SK-N-SH (cell line): ENCODE measurements around the gene ZFAND6. TPM values are rescaled to one million over a fixed set of nuclear protein-coding genes. Genes with fewer than 3 reads are reported as not detected.
A peak's percentile ranks its signal among the peaks of the same experiment; 100 is the strongest.

Experiments
- CTCF ChIA-PET: fragments of 300-600, 350-600 bp; formaldehyde crosslinking; extraction: SDS; loops from one replicate; lab custom pipeline; 2021; lab: Yijun Ruan, JAX
- POLR2A ChIA-PET: fragments of 350-600 bp; sonication (Branson Sonifier 250); formaldehyde crosslinking; extraction: SDS; loops from one replicate; lab custom pipeline; 2020; ENCODE audit warnings: antibody characterized with exemption, inconsistent platforms; lab: Yijun Ruan, JAX
- DNase-seq: peaks from one replicate; pipeline ENCODE4 v3.0.0; 2012
- H2AFZ ChIP-seq: fragments of 200-600 bp; sonication (generic); 2 replicates; pipeline ENCODE4 v1.8.1; 2016; ENCODE audit warnings: antibody characterized with exemption, mild to moderate bottlenecking, low read depth
- H3F3A ChIP-seq: fragments of 200-600 bp; sonication (generic); replicated peaks from 2 replicates; pipeline ENCODE3; 2016; ENCODE audit warnings: antibody characterized with exemption, mild to moderate bottlenecking; ENCODE audit not compliant: insufficient read depth
- H3K27ac ChIP-seq, 2 experiments: fragments of 200-500 bp in 1 of 2; fragments of 200-600 bp in 1 of 2; sonication (Bioruptor generic) in 1 of 2; sonication (generic), shearing (Covaris generic) in 1 of 2; 2 replicates each; pipeline versions ENCODE4 v1.5.1 to v1.6.1; 2014 to 2016; ENCODE audit warnings: low read depth in 2 of 2, inconsistent platforms in 1 of 2, low read length in 1 of 2, mild to moderate bottlenecking in 1 of 2, mixed read lengths in 1 of 2
- H3K27me3 ChIP-seq: fragments of 200-600 bp; sonication (generic), shearing (Covaris generic); 2 replicates; pipeline ENCODE4 v1.6.1; 2016; ENCODE audit warnings: mixed run types; ENCODE audit not compliant: insufficient read depth
- H3K36me3 ChIP-seq, 2 experiments: fragments of 200-500 bp in 1 of 2; fragments of 200-600 bp in 1 of 2; sonication (Bioruptor generic) in 1 of 2; sonication (generic) in 1 of 2; replicated peaks in 1 of 2; 2 replicates each; pipeline versions ENCODE3 to v1.5.1; 2014 to 2016; ENCODE audit warnings: low read length in 1 of 2, mild to moderate bottlenecking in 1 of 2; ENCODE audit not compliant: insufficient read depth in 2 of 2, control insufficient read depth in 1 of 2
- H3K4me1 ChIP-seq, 2 experiments: fragments of 200-500 bp in 1 of 2; fragments of 200-600 bp in 1 of 2; sonication (Bioruptor generic) in 1 of 2; sonication (generic), shearing (Covaris generic) in 1 of 2; 2 replicates each; pipeline versions ENCODE4 v1.5.1 to v1.6.1; 2014 to 2016; ENCODE audit warnings: low read depth in 1 of 2, low read length in 1 of 2, mixed run types in 1 of 2; ENCODE audit not compliant: insufficient read depth in 2 of 2, control insufficient read depth in 1 of 2
- H3K4me2 ChIP-seq: fragments of 200-600 bp; sonication (generic), shearing (Covaris generic); 2 replicates; pipeline ENCODE4 v1.6.1; 2017; ENCODE audit warnings: mixed run types
- H3K4me3 ChIP-seq, 2 experiments: fragments of 200-500 bp in 1 of 2; fragments of 200-600 bp in 1 of 2; sonication (Bioruptor generic) in 1 of 2; sonication (generic), shearing (Covaris generic) in 1 of 2; 2 replicates each; pipeline versions ENCODE4 v1.5.1 to v1.8.1; 2014 to 2016; ENCODE audit warnings: low read depth in 2 of 2, inconsistent platforms in 1 of 2, low read length in 1 of 2, mild to moderate bottlenecking in 1 of 2, mixed read lengths in 1 of 2, moderate library complexity in 1 of 2
- H3K79me2 ChIP-seq: fragments of 200-600 bp; sonication (generic); 2 replicates; pipeline ENCODE4 v1.8.1; 2017; ENCODE audit warnings: mild to moderate bottlenecking; ENCODE audit not compliant: insufficient read depth
- H3K9ac ChIP-seq: fragments of 200-600 bp; sonication (generic); 2 replicates; pipeline ENCODE4 v1.6.1; 2017; ENCODE audit warnings: mixed run types
- H3K9me2 ChIP-seq: fragments of 200-600 bp; sonication (generic); 2 replicates; pipeline ENCODE4 v1.6.1; 2017; ENCODE audit warnings: mixed run types
- H3K9me3 ChIP-seq: fragments of 200-600 bp; sonication (generic); 2 replicates; pipeline ENCODE4 v1.6.1; 2017; ENCODE audit warnings: mixed run types, mild to moderate bottlenecking, moderate library complexity
- H4K20me1 ChIP-seq: fragments of 200-600 bp; sonication (generic); 2 replicates; pipeline ENCODE4 v1.6.1; 2017; ENCODE audit warnings: mild to moderate bottlenecking, mixed run types; ENCODE audit not compliant: insufficient read depth
- CHD2 ChIP-seq: fragments of 150-350 bp; IDR thresholded peaks from 2 replicates; pipeline ENCODE4 v1.6.1; 2018; ENCODE audit warnings: low read length; ENCODE audit not compliant: partially characterized antibody
- EP300 ChIP-seq, 2 experiments: IDR thresholded peaks; 2 replicates each; pipeline versions ENCODE4 v1.4.0 to v1.6.1; 2012; ENCODE audit warnings: borderline replicate concordance in 1 of 2, low read depth in 1 of 2, low read length in 1 of 2
- FOXJ3 ChIP-seq: sonication (generic); formaldehyde crosslinking; IDR thresholded peaks from 2 replicates; pipeline ENCODE4 v1.5.1; 2020; ENCODE audit warnings: mild to moderate bottlenecking, missing genetic modification reagents
- GATA2 ChIP-seq: sonication (generic); formaldehyde crosslinking; IDR thresholded peaks from 2 replicates; pipeline ENCODE4 v1.5.0; 2020; ENCODE audit warnings: mild to moderate bottlenecking, missing genetic modification reagents
- NRF1 ChIP-seq: IDR thresholded peaks from 2 replicates; pipeline ENCODE4 v1.6.1; 2012; ENCODE audit warnings: low read depth, mild to moderate bottlenecking, low read length
- POLR2AphosphoS5 ChIP-seq: IDR thresholded peaks from 2 replicates; pipeline ENCODE4 v1.6.1; 2012; ENCODE audit warnings: low read depth, low read length
- RAD21 ChIP-seq: IDR thresholded peaks from 2 replicates; pipeline ENCODE4 v1.6.1; 2012; ENCODE audit warnings: mild to moderate bottlenecking, low read length
- TAF1 ChIP-seq: IDR thresholded peaks from 2 replicates; pipeline ENCODE4 v1.6.1; 2012; ENCODE audit warnings: low read depth, mild to moderate bottlenecking, low read length, moderate library complexity, borderline replicate concordance
- TCF12 ChIP-seq: IDR thresholded peaks from 2 replicates; pipeline ENCODE4 v1.4.0; 2012
- WGBS: methylation state at CpG from one replicate; pipeline ENCODE4 v1.1.6; 2017; ENCODE audit warnings: low lambda C conversion rate; 5-methylcytosine and 5-hydroxymethylcytosine counted together
- polyA plus RNA-seq, 3 experiments: library from polyadenylated mRNA; depleted of rRNA; stranded (reverse); fragments of >200 nt; gene quantifications; 2 replicates each; pipeline ENCODE4 v1.2.3, GENCODE V29; 2012
- TF ChIP-seq, protein P1 (sequence below): fragments of 200-600 bp; sonication (generic); IDR thresholded peaks from 2 replicates; pipeline ENCODE4 v1.6.1; 2017; ENCODE audit warnings: antibody characterized with exemption, mild to moderate bottlenecking, moderate library complexity
- TF ChIP-seq, protein P2 (sequence below): IDR thresholded peaks from 2 replicates; pipeline ENCODE4 v1.4.0; 2012; ENCODE audit warnings: low read depth
- TF ChIP-seq, protein P3 (sequence below): IDR thresholded peaks from 2 replicates; pipeline ENCODE4 v1.4.0; 2012; ENCODE audit warnings: low read depth, borderline replicate concordance
- TF ChIP-seq, protein P4 (sequence below): IDR thresholded peaks from 2 replicates; pipeline ENCODE4; 2012

The ZFAND6 gene
- polyA plus RNA-seq, 1 of the 3 experiments (the other 2 are of a cell fraction): 90.1 TPM

DNA sequence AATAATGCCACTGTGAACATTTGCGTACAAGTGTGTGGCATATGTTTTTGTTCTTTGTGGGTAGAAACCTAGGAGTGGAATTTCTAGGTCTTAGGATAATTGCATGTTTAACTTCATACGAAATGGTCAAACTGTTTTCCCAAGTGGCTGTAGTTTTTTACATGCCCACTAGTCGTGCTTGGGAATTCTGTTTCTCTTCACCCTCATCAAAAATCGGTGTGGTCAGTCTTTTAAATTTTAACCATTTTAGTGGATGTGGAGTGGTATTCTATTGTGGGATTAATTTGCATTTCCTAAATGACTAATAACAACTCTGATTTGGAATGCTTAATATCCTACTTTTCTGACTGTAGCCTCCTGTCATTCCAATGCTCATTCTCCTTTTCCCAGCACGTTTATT is 27.6 kb downstream of the ZFAND6 start:
- Histone ChIP-seq H3K4me1 (peaks cover 0 to 6% of the 10 kb centered on the region in 2 experiments; a peak in 2 of 4 replicates), H3K9me3 (no peaks in the 10 kb centered on the region), H2AFZ (no peak overlapping the region), H4K20me1 (peaks cover 38% of the 10 kb centered on the region), H3K9ac (no peak overlapping the region), H3K36me3 (peaks cover 0 to 4% of the 10 kb centered on the region in 2 experiments), H3K9me2 (no peaks in the 10 kb centered on the region), H3K4me2 (no peak overlapping the region), H3K27ac (no peak overlapping the region), H3F3A (no peaks in the 10 kb centered on the region), H3K79me2 (peaks cover 90% of the 10 kb centered on the region), H3K4me3 (no peak overlapping the region), H3K27me3 (no peaks in the 10 kb centered on the region)
- no peak for DNase-seq
- 77% methylated on average over 5 of the region's 5 CpGs for WGBS
- TF ChIP-seq, protein P1, sequence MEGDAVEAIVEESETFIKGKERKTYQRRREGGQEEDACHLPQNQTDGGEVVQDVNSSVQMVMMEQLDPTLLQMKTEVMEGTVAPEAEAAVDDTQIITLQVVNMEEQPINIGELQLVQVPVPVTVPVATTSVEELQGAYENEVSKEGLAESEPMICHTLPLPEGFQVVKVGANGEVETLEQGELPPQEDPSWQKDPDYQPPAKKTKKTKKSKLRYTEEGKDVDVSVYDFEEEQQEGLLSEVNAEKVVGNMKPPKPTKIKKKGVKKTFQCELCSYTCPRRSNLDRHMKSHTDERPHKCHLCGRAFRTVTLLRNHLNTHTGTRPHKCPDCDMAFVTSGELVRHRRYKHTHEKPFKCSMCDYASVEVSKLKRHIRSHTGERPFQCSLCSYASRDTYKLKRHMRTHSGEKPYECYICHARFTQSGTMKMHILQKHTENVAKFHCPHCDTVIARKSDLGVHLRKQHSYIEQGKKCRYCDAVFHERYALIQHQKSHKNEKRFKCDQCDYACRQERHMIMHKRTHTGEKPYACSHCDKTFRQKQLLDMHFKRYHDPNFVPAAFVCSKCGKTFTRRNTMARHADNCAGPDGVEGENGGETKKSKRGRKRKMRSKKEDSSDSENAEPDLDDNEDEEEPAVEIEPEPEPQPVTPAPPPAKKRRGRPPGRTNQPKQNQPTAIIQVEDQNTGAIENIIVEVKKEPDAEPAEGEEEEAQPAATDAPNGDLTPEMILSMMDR: 0 out of 2 replicates have a peak, but pooled peaks have one; percentile 20
- no peak for TF ChIP-seq GATA2
- CTCF ChIA-PET: interaction anchor here (1.3 to 1.8 kb wide), 2 partner anchors 10 to 19 kb away, joined by 5 to 7 read pairs; no protein-coding TSS in a partner anchor
- POLR2A ChIA-PET: no interaction called here

DNA sequence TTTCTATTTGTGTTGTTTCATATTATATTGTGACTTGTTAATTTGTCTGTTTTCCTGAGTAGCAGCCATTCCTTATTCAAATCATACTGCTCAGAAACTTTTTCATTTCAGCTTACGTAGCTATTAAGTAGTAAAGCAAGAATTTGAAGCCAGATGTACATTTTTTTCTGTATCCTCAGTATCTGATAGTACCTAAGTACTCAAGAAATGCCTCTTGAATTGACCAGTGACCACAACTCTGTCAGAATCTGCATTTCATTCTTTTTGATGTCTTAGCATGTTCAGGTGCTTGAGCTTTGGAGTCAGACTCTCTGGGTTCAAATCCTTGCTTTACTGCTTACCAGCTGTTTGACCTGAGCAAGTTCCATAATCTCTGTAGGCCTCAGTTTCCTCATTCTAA is 30.6 kb downstream of the ZFAND6 start:
- WGBS: 69% methylated on average over 1 of the region's 1 CpG
- peaks cover 3% of the 10 kb centered on the region for H3F3A ChIP-seq
- H3K79me2 ChIP-seq: peaks cover 72% of the 10 kb centered on the region

More for the DNA sequence above, 30.6 kb downstream of the ZFAND6 start:
- H3K9me2 ChIP-seq: no peaks in the 10 kb centered on the region
- TF ChIP-seq, protein P2, sequence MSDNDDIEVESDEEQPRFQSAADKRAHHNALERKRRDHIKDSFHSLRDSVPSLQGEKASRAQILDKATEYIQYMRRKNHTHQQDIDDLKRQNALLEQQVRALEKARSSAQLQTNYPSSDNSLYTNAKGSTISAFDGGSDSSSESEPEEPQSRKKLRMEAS: no peak
- TF ChIP-seq EP300 (IDR thresholded peaks at IDR 0.05; ENCODE audit: borderline replicate concordance in 1 of 2, low read depth in 1 of 2, low read length in 1 of 2): no peak
- TF ChIP-seq, protein P3, sequence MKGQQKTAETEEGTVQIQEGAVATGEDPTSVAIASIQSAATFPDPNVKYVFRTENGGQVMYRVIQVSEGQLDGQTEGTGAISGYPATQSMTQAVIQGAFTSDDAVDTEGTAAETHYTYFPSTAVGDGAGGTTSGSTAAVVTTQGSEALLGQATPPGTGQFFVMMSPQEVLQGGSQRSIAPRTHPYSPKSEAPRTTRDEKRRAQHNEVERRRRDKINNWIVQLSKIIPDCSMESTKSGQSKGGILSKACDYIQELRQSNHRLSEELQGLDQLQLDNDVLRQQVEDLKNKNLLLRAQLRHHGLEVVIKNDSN: no peak
- no peak for TF ChIP-seq NRF1
- TF ChIP-seq TAF1: no peak
- no peak for TF ChIP-seq CHD2
- no peak for TF ChIP-seq FOXJ3 (CRISPR knock-in tag)
- TF ChIP-seq RAD21: no peak
- TF ChIP-seq POLR2AphosphoS5: no peak
- TF ChIP-seq TCF12: 0 out of 2 replicates have a peak, but pooled peaks have one; percentile 28
- TF ChIP-seq, protein P4, sequence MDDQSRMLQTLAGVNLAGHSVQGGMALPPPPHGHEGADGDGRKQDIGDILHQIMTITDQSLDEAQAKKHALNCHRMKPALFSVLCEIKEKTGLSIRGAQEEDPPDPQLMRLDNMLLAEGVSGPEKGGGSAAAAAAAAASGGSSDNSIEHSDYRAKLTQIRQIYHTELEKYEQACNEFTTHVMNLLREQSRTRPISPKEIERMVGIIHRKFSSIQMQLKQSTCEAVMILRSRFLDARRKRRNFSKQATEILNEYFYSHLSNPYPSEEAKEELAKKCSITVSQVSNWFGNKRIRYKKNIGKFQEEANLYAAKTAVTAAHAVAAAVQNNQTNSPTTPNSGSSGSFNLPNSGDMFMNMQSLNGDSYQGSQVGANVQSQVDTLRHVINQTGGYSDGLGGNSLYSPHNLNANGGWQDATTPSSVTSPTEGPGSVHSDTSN: peak; percentile 38; the same call in 1 of the 2 replicates
- CTCF ChIA-PET: interaction anchor here (0.9 kb wide), 2 partner anchors 20 to 28 kb away, joined by 3 read pairs; no protein-coding TSS in a partner anchor
- H3K4me2 ChIP-seq: no peak overlapping the region
- H3K4me1 ChIP-seq: peaks cover 6 to 9% of the 10 kb centered on the region in 2 experiments; a peak in 3 of 4 replicates
- no peak overlapping the region for H3K4me3 ChIP-seq
- no peak overlapping the region for H3K27ac ChIP-seq
- H3K9me3 ChIP-seq: no peaks in the 10 kb centered on the region
- DNase-seq: no peak
- H4K20me1 ChIP-seq: peaks cover 47% of the 10 kb centered on the region
- no peak overlapping the region for H2AFZ ChIP-seq
- H3K9ac ChIP-seq: no peak overlapping the region
- peaks cover 0 to 4% of the 10 kb centered on the region in 2 experiments for H3K36me3 ChIP-seq
- H3K27me3 ChIP-seq: no peaks in the 10 kb centered on the region
- POLR2A ChIA-PET: no interaction called here
